Putamen (tissue), 1 donor: ENCODE data around the gene FMO4.
"Not testable (repeated sequence)": the region's sequence is repeated elsewhere in the genome, so short reads cannot be mapped to it uniquely, and the experiment has no call there.

Experiments used
- DNase-seq: peaks from one replicate; pipeline ENCODE4 v3.0.0-alpha.2; 2016; ENCODE audit warnings: low spot score

Gene FMO4, protein sequence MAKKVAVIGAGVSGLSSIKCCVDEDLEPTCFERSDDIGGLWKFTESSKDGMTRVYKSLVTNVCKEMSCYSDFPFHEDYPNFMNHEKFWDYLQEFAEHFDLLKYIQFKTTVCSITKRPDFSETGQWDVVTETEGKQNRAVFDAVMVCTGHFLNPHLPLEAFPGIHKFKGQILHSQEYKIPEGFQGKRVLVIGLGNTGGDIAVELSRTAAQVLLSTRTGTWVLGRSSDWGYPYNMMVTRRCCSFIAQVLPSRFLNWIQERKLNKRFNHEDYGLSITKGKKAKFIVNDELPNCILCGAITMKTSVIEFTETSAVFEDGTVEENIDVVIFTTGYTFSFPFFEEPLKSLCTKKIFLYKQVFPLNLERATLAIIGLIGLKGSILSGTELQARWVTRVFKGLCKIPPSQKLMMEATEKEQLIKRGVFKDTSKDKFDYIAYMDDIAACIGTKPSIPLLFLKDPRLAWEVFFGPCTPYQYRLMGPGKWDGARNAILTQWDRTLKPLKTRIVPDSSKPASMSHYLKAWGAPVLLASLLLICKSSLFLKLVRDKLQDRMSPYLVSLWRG

DNA sequence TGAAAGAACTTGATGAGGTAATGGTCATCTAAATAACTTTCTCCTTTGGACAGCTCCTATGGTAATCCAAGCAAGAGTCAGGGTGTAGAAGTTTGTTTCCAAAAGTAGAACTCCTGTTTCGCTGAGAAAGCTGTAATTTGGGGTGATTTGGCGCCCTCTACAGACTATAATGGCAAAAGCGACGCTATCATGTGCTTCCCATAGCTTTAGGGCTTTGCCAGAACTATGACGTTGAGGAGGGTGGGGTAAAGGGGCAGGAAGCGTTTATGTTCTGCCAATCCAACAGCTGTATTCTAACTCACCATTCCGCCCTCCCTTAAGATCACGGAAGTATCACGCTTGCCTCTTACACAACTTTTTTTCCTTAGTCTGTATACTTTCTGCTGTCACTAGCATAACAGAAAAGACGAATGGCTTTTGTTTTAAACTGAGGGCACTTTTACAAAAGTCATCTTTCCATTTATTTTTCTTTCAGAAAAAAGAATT, at the start of gene FMO4:
TSS of gene FMO4 (plus strand) at position 349 of the 486 bp plus-strand sequence. CDS start 5,643 bp downstream, outside the sequence.
- DNase-seq = peak; percentile 94

DNA sequence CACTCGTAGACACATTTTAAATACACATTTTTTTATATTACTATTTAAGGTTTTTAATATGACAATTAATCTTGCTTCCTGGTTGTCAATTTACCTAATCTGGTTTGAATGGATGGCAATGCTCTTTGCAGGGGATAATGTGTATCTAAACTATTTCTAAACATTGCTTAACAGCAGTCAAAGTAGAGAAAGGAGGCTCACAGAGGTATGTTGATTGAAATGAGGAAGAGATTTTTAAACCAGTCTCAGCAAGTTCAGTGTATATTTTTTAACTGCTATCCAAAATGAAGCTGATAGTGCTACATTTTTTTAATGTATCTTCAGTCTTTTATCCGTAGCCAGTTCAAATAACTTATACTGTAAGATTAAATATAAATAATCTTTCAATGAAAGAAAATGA, 48.3 kb upstream of the FMO4 start:
- DNase-seq = no peak

DNA sequence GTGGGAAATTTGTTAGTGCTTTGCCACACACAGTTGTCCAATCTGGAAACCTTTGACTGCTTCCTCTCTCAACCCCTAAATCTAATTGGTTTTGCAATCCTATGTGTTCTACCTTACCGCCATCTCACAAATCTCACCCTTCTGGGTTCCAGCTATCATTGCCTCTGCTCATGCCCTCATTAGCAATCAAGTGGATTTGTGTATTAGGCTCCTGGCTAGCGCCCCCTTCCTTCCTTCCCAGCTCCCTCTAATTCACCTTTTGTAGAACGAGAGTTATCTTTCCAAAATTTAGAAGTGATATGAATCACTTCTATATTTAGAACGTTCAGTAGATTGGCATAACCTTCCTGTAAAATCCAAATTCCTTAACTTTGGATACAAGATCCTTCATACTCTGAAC, 47.1 kb upstream of the FMO4 start:
- no peak for DNase-seq

DNA sequence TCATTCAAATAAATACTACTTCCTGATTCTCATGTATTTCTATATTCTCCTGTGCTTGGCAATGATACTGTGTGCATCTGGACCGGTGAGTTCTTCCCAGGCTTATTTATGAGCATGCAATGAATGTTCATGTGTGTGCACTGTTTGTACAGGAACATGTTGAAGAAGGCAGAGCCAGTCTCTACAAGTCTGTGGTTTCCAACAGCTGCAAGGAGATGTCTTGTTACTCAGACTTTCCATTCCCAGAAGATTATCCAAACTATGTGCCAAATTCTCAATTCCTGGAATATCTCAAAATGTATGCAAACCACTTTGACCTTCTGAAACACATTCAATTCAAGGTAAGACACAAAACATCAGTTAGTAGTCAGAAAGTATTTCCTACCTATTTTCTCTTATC, 46.6 kb upstream of the FMO4 start:
- no peak for DNase-seq

DNA sequence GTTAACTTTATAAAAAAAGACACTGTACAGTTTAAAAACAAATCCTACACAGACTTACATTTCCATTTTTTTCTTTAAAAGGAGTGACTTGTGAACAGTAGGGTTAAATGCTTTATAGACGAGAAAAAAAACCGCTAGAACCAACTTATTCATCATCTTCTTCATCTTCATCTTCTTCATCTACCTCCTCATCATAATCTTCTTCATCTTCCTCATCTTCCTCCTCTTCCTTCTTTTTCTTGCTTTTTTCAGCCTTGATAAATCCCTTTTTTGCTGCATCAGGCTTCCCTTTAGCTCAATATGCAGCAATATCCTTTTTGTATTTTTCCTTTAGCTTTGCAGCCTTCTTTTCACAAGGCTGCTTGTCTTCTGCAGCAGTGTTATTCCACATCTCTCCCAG, 43.2 kb upstream of the FMO4 start:
- no peak for DNase-seq

DNA sequence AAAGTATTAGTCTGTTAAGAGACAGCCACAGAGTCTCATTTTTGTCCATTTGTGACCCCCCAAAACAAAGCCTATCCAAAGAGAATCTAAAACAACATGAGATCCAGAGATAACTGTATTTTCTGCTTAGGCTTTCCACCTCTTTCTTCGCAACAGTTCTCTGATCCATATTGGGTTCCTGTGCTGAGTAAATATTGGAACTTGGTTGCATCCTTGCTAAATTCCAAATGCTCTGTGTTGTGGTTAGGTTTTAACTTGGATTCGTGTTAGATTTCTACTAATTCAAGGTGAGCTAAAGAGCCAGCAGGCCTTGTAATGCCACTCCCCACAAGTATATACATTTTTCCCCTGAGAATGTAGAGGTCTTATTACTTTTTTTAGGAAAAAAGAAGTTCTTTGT, 36.4 kb upstream of the FMO4 start:
- no peak for DNase-seq

DNA sequence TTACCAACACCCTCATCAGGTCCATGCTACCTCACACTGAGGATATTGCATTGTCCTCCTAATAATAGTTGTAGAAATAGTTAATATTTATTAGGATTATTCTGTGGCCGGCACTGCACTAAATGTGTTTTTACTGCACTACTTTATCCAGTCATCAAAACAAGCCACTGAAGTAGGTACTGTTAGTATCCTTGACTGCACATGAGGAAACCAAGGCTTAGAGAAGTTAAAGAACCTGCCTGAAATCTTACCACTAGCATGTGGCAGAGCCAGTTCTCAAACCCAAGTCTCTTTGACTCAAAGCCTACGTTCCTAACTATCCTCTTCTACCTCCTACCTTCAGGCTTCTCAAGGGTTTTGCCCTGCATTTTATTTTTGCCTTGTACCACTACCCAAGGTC, 34.7 kb upstream of the FMO4 start:
- DNase-seq = no peak

DNA sequence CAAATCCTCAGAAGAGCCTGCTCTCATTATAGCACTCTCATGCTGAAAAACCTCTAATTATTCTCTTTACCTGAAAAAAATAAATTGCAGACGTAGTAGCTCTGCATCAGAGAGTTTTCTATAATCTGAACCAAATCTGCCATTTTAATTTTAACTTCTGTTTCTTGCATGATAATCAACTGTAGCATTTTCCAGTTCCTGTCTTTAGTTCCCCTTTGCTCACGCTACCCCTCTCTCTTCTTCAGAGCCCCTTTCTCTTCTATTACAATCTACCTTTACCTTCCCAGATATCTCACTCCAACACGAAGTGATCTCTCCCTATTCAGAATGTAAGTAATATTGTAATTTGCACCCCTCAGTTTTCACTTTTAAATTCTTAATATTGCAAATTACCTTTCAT, 34.3 kb upstream of the FMO4 start:
- no peak for DNase-seq

DNA sequence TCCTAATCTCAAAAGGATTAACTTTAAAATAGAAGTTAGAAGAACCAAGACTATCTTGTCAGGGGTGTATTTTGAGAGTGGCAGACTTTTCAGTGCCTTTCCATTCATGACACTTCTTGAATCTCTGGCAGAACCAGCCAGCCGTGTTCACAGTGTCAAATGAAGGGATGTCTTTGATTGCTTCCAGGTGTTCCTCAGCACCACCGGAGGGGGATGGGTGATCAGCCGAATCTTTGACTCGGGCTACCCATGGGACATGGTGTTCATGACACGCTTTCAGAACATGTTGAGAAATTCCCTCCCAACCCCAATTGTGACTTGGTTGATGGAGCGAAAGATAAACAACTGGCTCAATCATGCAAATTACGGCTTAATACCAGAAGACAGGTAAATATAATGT, 33.4 kb upstream of the FMO4 start:
- DNase-seq = no peak

DNA sequence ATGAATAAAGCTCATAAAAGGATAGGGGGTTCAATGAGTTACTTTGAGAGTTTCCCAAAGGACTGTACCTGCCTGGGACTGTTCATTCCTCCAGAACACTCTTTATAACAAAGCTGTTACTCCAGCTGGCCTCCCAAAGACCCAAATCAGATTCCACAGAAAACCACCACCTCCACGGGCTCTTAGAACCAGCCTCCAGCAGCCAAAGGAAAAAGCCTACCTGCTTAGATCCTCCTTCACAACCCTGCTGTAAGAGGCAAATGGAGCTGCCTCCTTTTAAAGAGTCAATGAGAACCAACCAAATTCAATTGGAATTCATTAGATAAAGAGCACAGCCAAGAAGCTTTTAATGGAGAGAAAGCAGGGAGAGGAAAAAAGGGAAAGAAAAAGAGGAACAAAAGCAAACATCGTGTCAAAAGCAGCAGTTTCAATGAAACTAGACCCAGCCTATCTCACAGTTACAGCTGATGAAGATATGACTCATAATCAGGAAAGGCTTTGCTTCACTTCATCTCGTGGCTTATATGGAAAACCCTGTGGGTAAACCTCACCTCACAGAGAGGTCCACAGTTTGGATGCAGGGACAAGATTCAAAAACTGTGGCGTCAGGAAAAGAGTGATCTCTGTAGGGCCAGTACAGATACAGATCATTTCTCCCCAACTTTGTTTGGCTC, 27.8 kb upstream of the FMO4 start:
- DNase-seq = no peak

DNA sequence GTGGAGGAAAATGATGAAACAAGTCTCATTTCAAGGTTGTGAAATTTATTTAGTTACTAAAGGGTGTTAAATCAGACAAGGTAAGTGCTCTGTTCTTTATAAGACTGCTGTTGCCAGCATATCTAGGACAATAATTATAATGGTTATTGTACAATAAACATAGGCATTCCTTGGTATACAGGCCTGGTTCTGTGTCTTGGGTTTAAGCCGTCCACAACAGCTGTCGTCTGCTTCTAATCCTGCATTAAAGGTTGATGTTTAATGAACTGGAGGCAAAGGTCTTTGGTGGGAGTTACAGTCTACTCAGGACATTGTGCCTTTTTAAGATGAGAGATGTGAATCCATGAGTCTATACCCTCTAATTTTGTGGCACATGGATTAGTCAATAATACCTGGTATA, 23.4 kb upstream of the FMO4 start:
- DNase-seq = no peak

DNA sequence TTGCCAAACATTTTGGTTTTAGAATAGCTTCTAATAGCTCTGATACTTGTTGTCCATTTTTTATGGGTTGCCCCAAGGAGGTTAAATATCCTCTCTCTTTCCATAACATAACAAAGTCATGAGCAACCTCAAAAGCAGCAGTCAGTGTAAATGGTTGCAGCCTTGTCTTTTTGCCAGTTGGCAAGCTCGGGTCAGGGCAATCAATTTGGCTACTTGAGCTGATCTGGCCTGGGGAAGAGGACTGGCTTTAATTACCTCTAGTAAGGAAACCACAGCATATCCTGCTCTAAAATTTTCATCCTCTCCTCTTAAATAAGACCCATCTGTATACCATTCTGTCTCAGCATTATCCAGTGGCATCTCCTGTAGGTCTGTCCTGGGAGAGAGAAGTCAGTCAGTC, 21.2 kb upstream of the FMO4 start:
- no peak for DNase-seq

DNA sequence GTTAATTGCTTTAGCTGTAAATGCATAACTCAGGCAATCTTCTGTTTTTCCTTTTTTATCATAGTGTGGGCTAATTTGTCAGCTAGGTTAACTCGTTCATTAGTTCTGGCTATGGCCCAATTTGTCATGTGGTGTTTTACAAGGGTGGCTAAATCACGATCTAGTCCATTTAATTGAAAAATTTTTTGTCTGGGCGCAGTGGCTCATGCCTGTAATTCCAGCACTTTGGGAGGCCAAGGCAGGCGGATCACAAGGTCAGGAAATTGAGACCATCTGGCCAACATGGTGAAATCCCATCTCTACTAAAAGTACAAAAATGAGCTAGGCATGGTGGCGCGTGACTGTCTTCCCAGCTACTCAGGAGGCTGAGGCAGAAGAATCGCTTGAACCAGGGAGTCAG, 18.6 kb upstream of the FMO4 start:
- DNase-seq = not testable (repeated sequence)

DNA sequence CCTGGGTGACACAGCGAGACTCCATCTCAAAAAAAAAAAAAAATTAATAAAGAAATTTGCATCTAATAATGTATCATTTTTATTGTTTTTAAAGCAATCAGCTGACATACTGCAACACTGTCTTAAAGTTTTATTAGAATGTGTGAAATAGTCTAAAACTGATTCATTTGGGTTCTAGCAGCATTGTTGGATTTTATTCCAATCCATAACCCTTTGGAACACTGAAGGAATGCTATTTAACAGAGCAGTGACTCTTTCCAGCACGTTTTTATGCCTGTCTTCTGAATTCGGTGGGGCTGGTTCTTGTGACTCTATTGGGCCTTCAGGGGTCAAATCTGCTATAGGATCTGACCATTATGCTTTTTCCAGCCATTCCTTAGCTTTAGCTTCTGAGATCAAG, 18.2 kb upstream of the FMO4 start:
- no peak for DNase-seq

DNA sequence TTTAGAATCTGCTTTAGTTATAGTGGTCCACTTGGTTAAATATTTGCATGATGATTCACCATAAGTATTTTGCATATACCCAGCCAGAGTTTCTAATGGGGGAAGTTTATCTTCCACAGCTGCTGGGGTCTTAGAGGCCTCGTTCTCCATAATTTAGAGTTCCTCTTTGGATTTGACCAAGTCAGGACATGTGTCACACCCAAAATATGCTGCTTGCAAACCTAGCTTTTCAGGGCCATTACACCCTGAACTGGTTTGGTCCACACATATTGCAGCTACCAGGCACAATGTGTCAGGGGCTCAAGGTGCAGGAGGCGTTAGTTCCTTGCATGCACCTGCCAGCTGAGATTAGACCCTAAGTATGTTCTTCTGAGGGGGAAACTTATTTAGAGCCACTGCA, 17.1 kb upstream of the FMO4 start:
- DNase-seq = no peak

DNA sequence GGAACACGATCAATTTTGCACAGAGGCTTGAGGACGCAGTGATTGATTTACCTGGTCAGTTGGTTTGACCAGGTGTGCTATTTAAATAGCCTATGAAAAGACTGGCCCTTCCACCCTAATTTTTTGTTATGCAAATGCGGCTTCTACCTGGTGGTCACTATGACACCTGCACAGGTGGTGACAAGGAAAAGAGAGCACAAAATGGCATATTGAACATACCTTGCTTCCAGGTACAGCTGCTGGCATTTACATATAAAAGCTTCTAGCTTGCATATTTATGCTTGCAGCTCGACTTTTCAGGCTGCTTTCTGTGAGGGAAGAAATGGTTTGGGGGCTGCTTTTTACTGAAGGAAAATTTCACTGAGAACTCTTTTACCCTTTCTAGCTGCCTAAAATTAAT, 15.3 kb upstream of the FMO4 start:
- no peak for DNase-seq

DNA sequence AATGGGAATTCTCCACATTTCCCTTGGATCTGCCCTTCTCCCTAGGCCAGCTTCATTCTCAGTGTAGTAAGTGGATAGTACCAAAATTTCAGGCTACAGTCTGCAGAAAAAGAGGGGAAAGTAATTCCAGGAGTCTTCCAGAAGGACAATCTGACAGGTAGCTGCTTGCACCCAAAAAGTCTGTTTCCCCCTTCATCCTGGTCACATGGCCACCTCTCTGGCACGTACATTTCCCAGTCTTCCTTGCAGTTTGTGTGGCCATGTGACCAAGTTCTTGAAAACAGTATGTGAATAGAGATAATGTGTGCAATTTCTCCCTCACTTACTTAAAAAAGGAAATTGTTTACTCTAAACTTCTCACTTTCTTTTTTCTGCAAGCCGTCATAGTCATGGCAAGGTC, 14.6 kb upstream of the FMO4 start:
- no peak for DNase-seq

DNA sequence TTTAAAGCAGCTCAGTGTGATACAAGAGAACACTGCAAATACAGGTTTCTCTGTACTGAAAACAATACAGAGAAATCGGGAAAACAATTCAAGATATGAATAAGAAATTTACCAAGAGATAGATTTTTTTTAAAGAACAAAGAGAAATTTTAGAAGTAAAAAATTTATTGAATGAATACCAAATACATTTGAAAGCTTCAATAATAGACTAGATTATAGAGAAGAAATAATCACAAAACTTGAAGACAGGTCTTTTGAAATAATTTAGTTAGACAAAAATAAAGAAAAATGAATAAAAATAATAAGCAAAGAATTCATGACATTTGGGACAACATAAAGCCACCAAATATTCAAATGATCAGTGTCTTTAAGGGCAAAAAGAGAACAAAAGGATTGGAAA, 13.6 kb upstream of the FMO4 start:
- DNase-seq = no peak

DNA sequence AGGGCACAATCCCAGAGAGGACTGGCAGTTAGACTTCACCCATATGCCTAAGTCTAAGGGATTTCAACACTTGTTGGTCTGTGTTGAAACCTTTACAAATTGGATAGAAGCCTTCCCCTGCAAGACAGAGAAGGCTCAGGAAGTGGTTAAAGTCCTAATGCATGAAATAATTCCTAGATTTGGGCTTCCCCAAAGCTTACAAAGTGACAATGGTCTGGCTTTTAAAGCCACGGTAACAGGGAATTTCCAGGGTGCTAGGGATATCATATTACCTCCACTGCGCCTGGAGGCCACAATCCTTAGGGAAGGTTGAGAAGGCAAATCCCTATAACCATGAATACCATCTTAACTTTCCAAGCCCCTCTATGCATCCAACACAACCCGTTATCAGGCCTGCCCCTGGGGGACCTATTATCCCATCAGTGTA, 3.3 kb upstream of the FMO4 start:
- DNase-seq = no peak

DNA sequence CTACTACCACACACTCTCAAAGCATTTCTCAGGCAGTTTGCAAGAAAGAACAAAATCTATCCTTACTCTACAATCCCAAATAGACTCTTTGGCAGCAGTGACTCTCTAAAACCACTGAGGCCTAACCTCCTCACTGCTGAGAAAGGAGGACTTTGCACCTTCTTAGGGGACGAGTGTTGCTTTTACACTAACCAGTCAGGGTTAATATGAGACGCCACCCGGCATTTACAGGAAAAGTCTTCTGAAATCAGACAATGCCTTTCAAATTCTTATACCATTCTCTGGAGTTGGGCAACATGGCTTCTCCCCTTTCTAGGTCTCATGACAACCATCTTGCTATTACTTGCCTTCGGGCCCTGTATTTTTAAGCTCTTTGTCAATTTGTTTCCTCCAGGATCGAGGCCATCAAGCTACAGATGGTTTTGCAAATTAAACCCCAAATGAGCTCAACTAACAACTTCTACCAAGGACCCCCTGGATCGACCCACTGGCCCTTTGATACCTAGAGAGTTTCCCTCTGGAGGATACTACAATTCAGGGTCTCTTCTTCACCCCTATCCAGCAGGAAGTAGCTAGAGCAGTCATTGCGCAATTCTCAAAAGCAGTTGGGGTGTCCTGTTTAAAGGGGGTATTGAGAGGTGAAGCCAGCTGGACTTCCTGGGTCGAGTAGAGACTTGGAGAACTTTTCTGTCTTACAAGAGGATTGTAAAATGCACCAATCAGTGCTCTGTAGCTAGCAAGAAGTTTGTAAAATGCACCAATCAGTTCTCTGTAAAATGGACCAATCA, 2.0 kb upstream of the FMO4 start:
- DNase-seq = no peak

DNA sequence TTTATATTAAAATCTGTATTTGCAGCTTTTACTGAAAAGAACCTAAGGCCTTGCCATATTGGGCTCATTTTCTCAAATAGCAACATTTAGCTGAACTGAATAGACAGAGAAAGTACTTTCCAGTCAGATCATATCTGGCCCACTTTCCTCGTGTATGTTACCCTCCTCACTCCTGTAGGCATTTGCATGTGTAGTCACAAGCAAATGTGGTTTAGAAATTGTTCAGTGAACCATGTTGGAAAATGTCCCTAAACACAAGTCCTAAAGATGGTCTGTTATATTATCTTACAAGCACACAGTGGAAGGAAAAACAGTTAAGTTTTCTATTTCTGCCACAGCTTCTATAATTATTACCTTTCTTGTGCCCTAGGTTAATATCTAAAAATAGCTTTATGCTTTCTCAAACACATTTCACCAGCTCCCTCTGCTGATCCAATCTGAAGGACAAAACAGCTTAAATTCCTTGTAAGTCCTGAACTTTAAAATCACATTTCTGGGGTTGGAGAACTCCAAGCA, 606 bp upstream of the FMO4 start:
- DNase-seq = no peak

DNA sequence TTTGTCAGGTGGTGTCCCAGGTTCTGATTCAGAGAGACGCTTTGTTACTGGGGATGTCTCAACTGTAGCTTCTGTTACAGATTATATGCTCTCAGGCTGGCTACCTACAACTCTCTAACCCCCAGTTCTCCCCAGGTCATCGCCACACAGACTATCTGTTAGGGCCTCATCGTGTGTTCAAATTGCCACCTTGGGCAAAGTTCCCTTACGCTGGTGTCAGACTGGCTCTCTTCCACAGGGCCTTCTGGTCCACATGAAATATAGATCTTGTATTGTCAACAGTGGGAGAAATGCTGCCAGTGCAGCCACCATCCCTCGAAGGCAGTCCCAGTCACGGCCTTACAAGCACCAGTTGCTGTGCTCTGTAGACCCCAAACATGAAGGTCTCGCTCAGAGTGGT, 15.3 kb downstream of the FMO4 start:
- no peak for DNase-seq
